ENCODE results near the gene AGAP3.

The AGAP3 gene

DNA sequence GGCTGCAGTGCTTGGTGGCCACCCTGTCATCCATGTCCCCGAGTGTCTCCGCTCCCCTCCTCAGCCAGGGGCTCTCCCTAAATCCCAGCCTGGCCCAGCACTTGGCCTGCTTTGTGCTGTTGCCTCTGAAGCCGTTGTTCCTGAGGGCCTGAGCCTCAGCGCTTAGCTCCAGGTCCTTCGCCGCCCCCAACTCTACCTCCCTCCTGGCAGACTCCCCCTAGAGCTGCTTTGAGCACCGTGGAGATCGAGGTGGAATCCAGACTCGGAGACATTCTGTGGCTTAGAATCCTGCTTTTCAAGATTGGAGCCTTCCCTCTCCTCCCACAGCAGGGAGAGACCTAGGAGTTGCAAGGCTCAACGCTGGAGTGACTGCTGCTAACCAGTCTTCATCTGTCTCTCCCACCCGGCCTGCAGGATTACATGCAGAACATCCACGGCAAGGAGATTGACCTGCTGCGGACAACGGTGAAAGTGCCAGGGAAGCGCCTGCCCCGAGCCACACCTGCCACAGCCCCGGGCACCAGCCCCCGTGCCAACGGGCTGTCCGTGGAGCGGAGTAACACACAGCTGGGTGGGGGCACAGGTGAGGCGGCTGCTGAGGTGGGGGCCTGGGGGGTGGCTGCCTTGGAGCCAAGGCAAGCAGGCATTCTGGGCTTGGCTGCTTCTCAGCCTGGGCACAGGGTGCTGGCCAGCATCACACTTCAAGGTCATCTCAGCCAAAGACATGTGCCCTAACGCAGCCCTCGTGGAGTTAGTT is 47.9 kb downstream of the AGAP3 start:
- in situ Hi-C loops (cut with HindIII; ENCODE audit: low pct_ligation_motif_present, low sequenced_read_pairs) = no loop called here
- Histone ChIP-seq H3K27me3 (replicated peaks) (no peaks in the 10 kb centered on the region), H3K4me3 (ENCODE audit: low read depth, low read length) (no peak overlapping the region), H3K36me3 (replicated peaks) (peaks cover 40% of the 10 kb centered on the region), H3K27ac (no peak overlapping the region)
- no peak for DNase-seq
- TF ChIP-seq CTCF (IDR thresholded peaks at IDR 0.05; ENCODE audit: low read depth, low read length, missing control alignments) = no peak

DNA sequence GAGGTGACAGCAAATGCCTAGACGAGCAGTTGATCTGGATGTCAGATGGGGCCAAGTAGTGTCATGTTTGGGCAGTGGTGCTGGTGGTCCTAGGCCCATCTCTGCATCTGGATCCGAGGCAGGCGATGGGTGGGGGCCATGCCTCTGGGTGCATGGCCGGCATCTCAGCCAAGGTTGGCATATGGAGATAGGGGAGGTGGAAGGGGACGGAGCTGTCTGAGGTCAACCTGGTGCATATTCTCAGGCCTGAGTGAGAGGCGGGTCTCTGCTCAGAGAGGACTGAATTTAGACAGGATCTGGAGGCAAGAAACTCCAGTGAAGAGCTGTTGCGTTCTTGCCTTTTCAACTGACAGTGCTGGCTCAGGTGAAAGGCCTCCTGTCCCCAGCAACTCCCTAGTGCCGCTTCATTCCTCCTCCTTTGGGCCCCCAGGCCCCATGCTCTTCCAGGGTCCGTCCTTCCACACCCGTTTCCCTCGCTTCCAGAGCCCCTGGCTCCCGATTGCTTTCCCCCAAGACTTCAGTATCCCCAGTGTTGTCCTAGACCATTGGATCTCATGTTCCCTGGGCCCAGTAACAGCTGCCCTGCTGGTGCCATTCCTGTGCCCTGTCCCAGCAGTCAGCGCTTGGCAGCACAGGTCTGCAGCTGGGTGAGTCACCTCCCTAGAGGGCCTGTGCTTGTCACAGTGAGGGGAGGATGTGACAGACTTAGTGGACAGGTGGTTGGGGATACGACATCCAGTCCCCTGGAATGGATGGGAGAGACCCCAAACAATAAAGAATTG is 48.7 kb downstream of the AGAP3 start:
- peaks cover 34% of the 10 kb centered on the region for H3K36me3 ChIP-seq (replicated peaks)
- in situ Hi-C loops (cut with HindIII; ENCODE audit: low pct_ligation_motif_present, low sequenced_read_pairs) = no loop called here
- DNase-seq = no peak
- no peaks in the 10 kb centered on the region for H3K27me3 ChIP-seq (replicated peaks)
- TF ChIP-seq CTCF (IDR thresholded peaks at IDR 0.05; ENCODE audit: low read depth, low read length, missing control alignments) = no peak
- H3K27ac ChIP-seq = no peak overlapping the region
- H3K4me3 ChIP-seq (ENCODE audit: low read depth, low read length) = no peak overlapping the region

DNA sequence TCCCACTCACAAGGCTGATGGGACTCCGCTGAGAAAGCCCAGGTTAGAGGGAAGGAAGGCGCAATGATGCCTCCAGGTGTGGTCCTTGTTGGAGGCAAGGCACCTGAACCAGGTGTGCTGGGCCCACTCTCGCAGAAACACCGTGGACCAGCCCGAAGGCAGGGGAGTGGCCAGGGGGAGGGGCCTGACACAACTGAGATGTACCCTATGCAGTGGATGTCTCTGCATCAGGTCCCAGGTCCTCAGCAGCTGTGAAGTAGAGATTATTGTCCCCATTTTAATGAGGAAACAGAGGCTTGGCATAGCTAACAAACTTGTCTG is 49.2 kb downstream of the AGAP3 start:
- no peaks in the 10 kb centered on the region for H3K27me3 ChIP-seq (replicated peaks)
- H3K36me3 ChIP-seq (replicated peaks) = peaks cover 34% of the 10 kb centered on the region
- no peak overlapping the region for H3K4me3 ChIP-seq (ENCODE audit: low read depth, low read length)
- H3K27ac ChIP-seq = no peak overlapping the region
- in situ Hi-C loops (cut with HindIII; ENCODE audit: low pct_ligation_motif_present, low sequenced_read_pairs) = no loop called here
- TF ChIP-seq CTCF (IDR thresholded peaks at IDR 0.05; ENCODE audit: low read depth, low read length, missing control alignments) = no peak
- DNase-seq = no peak

DNA sequence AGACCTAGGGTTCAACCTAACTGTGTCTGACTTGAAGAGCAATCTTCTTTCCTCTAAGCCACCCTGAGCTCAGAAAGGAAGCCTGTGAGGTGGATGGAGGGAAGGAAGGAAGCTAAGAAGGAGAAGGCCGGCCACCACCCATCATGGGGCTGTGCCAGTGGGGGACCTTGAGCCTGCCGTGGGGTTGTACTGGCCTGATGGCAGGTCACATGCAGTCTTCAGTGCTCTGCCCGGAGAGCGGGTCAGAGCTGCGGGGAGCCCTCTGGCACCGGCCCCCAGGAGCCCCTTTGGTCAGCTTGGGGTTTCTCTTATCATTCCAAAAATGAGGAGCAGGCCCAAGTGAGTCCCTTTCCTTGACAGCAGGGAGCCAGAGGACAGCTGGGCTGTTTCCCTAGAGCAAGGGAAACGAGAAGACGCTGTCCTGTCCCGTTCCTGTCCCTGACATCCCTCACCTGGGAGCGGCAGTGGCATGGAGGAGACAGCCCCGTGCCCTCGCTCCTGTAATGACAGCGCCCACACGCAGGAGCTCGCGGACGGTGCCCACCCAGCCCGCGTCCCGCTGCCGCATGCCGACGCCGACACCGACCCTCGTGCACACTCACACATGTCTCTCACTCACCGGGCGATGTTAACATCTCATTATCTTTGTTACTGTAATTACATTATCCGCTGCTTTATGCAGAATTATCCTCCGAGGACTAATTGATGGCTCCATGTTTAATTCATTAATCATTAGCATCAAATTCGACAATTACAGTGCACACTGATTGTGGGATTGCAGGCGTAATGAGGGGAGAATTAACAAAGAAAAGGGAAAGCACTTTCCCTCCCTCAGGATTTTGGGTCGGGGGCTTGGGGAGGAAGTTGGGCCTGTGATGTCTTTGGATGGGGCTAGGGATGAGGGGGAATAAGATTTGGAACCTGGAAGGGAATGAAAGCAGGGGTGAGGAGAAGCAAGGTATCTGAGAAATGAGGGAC is 49.9 kb downstream of the AGAP3 start:
- no peak for TF ChIP-seq CTCF (IDR thresholded peaks at IDR 0.05; ENCODE audit: low read depth, low read length, missing control alignments)
- H3K27me3 ChIP-seq (replicated peaks) = no peaks in the 10 kb centered on the region
- no peak overlapping the region for H3K4me3 ChIP-seq (ENCODE audit: low read depth, low read length)
- in situ Hi-C loops (cut with HindIII; ENCODE audit: low pct_ligation_motif_present, low sequenced_read_pairs) = no loop called here
- DNase-seq = no peak
- H3K36me3 ChIP-seq (replicated peaks) = peaks cover 30% of the 10 kb centered on the region
- H3K27ac ChIP-seq = no peak overlapping the region

GRCh38 chr7:151137076-151137675 is 50.9 kb downstream of the AGAP3 start:
- H3K27me3 ChIP-seq (replicated peaks) = no peaks in the 10 kb centered on the region
- no peak for TF ChIP-seq CTCF (IDR thresholded peaks at IDR 0.05; ENCODE audit: low read depth, low read length, missing control alignments)
- no peak overlapping the region for H3K4me3 ChIP-seq (ENCODE audit: low read depth, low read length)
- no peak overlapping the region for H3K27ac ChIP-seq
- no peak for DNase-seq
- H3K36me3 ChIP-seq (replicated peaks) = peaks cover 28% of the 10 kb centered on the region
- in situ Hi-C loops (cut with HindIII; ENCODE audit: low pct_ligation_motif_present, low sequenced_read_pairs) = no loop called here

Data from brain microvascular endothelial cell (primary cell).